Endothelial cell of hepatic sinusoid (primary cell): ENCODE measurements around the gene INO80.
"Not testable (repeated sequence)": the region's sequence is repeated elsewhere in the genome, so short reads cannot be mapped to it uniquely, and the experiment has no call there.

Source experiments
- in situ Hi-C: cut with HindIII; loops from 2 replicates; pipeline ENCODE4 v1.10.0; 2017; ENCODE audit warnings: low sequenced_read_pairs

Gene INO80

GRCh38 chr15:41116116-41116961 lies at the start of gene INO80:
Gene INO80, minus strand, starts transcription at chr15:41116280. Its CDS starts 19,970 bp downstream, at chr15:41096310.
- in situ Hi-C loops, result no loop called here

- in situ Hi-C loops, result no loop called here
Observed at GRCh38 chr15:41161736-41162135, 45.7 kb upstream of the INO80 start.

GRCh38 chr15:41161336-41161735 lies 45.3 kb upstream of the INO80 start:
- in situ Hi-C loops, result no loop called here

GRCh38 chr15:41160639-41161315 lies 44.7 kb upstream of the INO80 start:
- in situ Hi-C loops, result no loop called here

GRCh38 chr15:41154412-41154811 lies 38.3 kb upstream of the INO80 start:
- in situ Hi-C loops, result no loop called here

GRCh38 chr15:41153733-41154132 lies 37.7 kb upstream of the INO80 start:
- in situ Hi-C loops, result no loop called here

- in situ Hi-C loops, result no loop called here
Observed at GRCh38 chr15:41151451-41152005, 35.4 kb upstream of the INO80 start.

GRCh38 chr15:41150279-41150678 lies 34.2 kb upstream of the INO80 start:
- in situ Hi-C loops, result no loop called here

- in situ Hi-C loops, result no loop called here
Observed at GRCh38 chr15:41148065-41148464, 32.0 kb upstream of the INO80 start.

- in situ Hi-C loops, result no loop called here
Observed at GRCh38 chr15:41139619-41140018, 23.5 kb upstream of the INO80 start.

- in situ Hi-C loops, result not testable (repeated sequence)
Observed at GRCh38 chr15:41139112-41139511, 23.0 kb upstream of the INO80 start.

- in situ Hi-C loops, result not testable (repeated sequence)
Observed at GRCh38 chr15:41135580-41135979, 19.5 kb upstream of the INO80 start.

GRCh38 chr15:41133454-41133853 lies 17.4 kb upstream of the INO80 start:
- in situ Hi-C loops, result no loop called here

GRCh38 chr15:41132094-41132493 lies 16.0 kb upstream of the INO80 start:
- in situ Hi-C loops, result not testable (repeated sequence)

GRCh38 chr15:41128174-41128902 lies 12.3 kb upstream of the INO80 start:
- in situ Hi-C loops, result no loop called here

- in situ Hi-C loops, result no loop called here
Observed at GRCh38 chr15:41125931-41126642, 10.0 kb upstream of the INO80 start.

GRCh38 chr15:41125063-41125669 lies 9.1 kb upstream of the INO80 start:
- in situ Hi-C loops, result no loop called here

GRCh38 chr15:41124058-41124457 lies 8.0 kb upstream of the INO80 start:
- in situ Hi-C loops, result no loop called here

GRCh38 chr15:41122849-41123248 lies 6.8 kb upstream of the INO80 start:
- in situ Hi-C loops, result no loop called here

GRCh38 chr15:41121951-41122350 lies 5.9 kb upstream of the INO80 start:
- in situ Hi-C loops, result no loop called here
